ENCODE measurements around the gene GALNT16.

DNA sequence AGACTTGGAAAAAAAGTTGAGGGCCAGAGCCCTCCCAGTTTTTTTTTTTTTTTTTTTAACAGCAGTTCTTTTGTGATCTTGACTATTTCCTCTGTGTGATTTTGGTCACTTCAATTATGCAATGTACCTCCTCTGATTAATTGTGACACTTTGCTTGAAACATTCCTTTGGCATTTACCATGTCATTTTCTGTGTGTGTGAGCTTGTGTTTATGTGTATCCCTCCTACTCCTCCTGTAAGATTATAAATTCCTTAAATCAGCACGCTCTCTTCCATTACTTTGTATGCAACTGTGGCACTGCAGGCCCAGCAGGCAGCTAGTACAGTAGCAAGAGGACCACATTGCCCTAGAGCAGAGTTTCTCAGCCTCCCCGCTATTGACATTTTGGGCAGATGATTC is 33.2 kb upstream of the GALNT16 start:
- TF ChIP-seq GATA2 (IDR thresholded peaks at IDR 0.05; ENCODE audit: low read depth, low read length) = no peak
- TF ChIP-seq GATA3 (IDR thresholded peaks at IDR 0.05; ENCODE audit: low read depth, low read length) = no peak
